Keratinocyte (primary cell): Measurements from ENCODE around the gene RIN3. TPM values are rescaled to one million over a fixed set of nuclear protein-coding genes. Genes with fewer than 3 reads are reported as not detected.

Experiments used
- DNase-seq: peaks from one replicate; pipeline ENCODE4 v3.0.0-alpha.2; 2011; ENCODE audit warnings: low read depth, missing footprints, low spot score
- FAIRE-seq: peaks from 2 replicates; lab custom pipeline; 2011; peaks lifted over from hg19 to GRCh38; lab: Jason Lieb, UNC
- H2AFZ ChIP-seq: 2 replicates; pipeline ENCODE4 v1.6.0; 2012; ENCODE audit warnings: low read length, control low read depth, inconsistent platforms; ENCODE audit not compliant: control insufficient read depth
- H3K27ac ChIP-seq: 2 replicates; pipeline ENCODE4 v1.5.1; 2011; ENCODE audit warnings: low read length; ENCODE audit not compliant: control insufficient read depth, insufficient read depth
- H3K27me3 ChIP-seq: 3 replicates; pipeline ENCODE4 v1.6.0; 2011; ENCODE audit warnings: low read length; ENCODE audit not compliant: control insufficient read depth, insufficient read depth; ENCODE audit errors: extremely low read depth
- H3K36me3 ChIP-seq, 2 experiments: 2 replicates in 1 of 2; 3 replicates in 1 of 2; pipeline ENCODE4 v1.5.1; 2011; ENCODE audit warnings: low read length in 2 of 2, mild to moderate bottlenecking in 1 of 2; ENCODE audit not compliant: control insufficient read depth in 2 of 2, insufficient read depth in 2 of 2; ENCODE audit errors: extremely low read depth in 1 of 2
- H3K4me1 ChIP-seq: 3 replicates; pipeline ENCODE4 v1.5.1; 2011; ENCODE audit warnings: low read length; ENCODE audit not compliant: control insufficient read depth, insufficient read depth; ENCODE audit errors: extremely low read depth
- H3K4me2 ChIP-seq: 3 replicates; pipeline ENCODE4 v1.6.0; 2011; ENCODE audit warnings: low read depth, low read length; ENCODE audit not compliant: control insufficient read depth, insufficient read depth; ENCODE audit errors: extremely low read depth
- H3K4me3 ChIP-seq, 3 experiments: fragments of 200-600 bp in 1 of 3; sonication (generic) in 1 of 3; 2 replicates in 2 of 3; 3 replicates in 1 of 3; pipeline ENCODE4 v1.5.1; 2011 to 2016; ENCODE audit warnings: low read length in 3 of 3, mild to moderate bottlenecking in 3 of 3, control low read depth in 2 of 3, inconsistent platforms in 1 of 3, low read depth in 1 of 3, mixed read lengths in 1 of 3, mixed run types in 1 of 3, moderate library complexity in 1 of 3; ENCODE audit not compliant: control insufficient read depth in 2 of 3, insufficient read depth in 2 of 3; ENCODE audit errors: extremely low read depth in 1 of 3
- H3K79me2 ChIP-seq: 2 replicates; pipeline ENCODE4 v1.6.0; 2012; ENCODE audit warnings: low read length; ENCODE audit not compliant: control insufficient read depth, insufficient read depth
- H3K9ac ChIP-seq: 3 replicates; pipeline ENCODE4 v1.6.0; 2011; ENCODE audit warnings: low read length; ENCODE audit not compliant: control insufficient read depth, insufficient read depth; ENCODE audit errors: extremely low read depth
- H3K9me1 ChIP-seq: 3 replicates; pipeline ENCODE4 v1.6.0; 2011; ENCODE audit warnings: low read length; ENCODE audit not compliant: control insufficient read depth, insufficient read depth; ENCODE audit errors: extremely low read depth
- H3K9me3 ChIP-seq: 2 replicates; pipeline ENCODE4 v1.5.1; 2012; ENCODE audit warnings: low read depth, low read length; ENCODE audit not compliant: control insufficient read depth
- H4K20me1 ChIP-seq: 3 replicates; pipeline ENCODE4 v1.6.0; 2011; ENCODE audit warnings: low read length; ENCODE audit not compliant: control insufficient read depth, insufficient read depth; ENCODE audit errors: extremely low read depth
- CTCF ChIP-seq, 3 experiments: IDR thresholded peaks in 1 of 3; conservative IDR thresholded peaks in 1 of 3; optimal IDR thresholded peaks in 1 of 3; 2 replicates in 2 of 3; 3 replicates in 1 of 3; pipeline versions ENCODE3 to v1.5.1; 2011; ENCODE audit warnings: low read length in 3 of 3, mild to moderate bottlenecking in 3 of 3, moderate library complexity in 2 of 3, control low read depth in 1 of 3, inconsistent platforms in 1 of 3; ENCODE audit not compliant: insufficient read depth in 2 of 3; ENCODE audit errors: extremely low read depth in 1 of 3
- EZH2 ChIP-seq: IDR thresholded peaks from one replicate; pipeline ENCODE4 v1.6.1; 2012; ENCODE audit warnings: inconsistent platforms, mild to moderate bottlenecking, low read length, moderate library complexity
- dilution Hi-C: fragments of 300-500 bp; cut with MboI; formaldehyde crosslinking; loops from one replicate; pipeline ENCODE4 v1.7.0; 2020; ENCODE audit warnings: low sequenced_read_pairs; ENCODE audit not compliant: extremely low pct_ligation_motif_present
- polyA plus RNA-seq, 5 experiments: library from polyadenylated mRNA; depleted of rRNA in 3 of 5; stranded (reverse) in 3 of 5; stranded (forward) in 1 of 5; unstranded in 1 of 5; fragments of >200 nt; gene quantifications; 1 replicate in 1 of 5; 2 replicates in 3 of 5; 3 replicates in 1 of 5; pipeline versions ENCODE4 v1.2.1 to v1.2.3, GENCODE V29; 2011 to 2012; ENCODE audit warnings: missing spikeins in 2 of 5, low read depth in 1 of 5, low replicate concordance in 1 of 5

Gene RIN3
- polyA plus RNA-seq, 1 donor (not counting 4 experiments of a cell fraction or from before 2014, with no cell fraction given): 1.2 TPM

GRCh38 chr14:92601131-92601710 lies 87.6 kb downstream of the RIN3 start:
- H4K20me1 ChIP-seq: no peaks in the 10 kb centered on the region
- FAIRE-seq (no peak), DNase-seq (no peak)
- H3K4me3 ChIP-seq: no peak overlapping the region
- H2AFZ ChIP-seq: no peak overlapping the region
- peaks cover 26% of the 10 kb centered on the region for H3K4me1 ChIP-seq
- dilution Hi-C loops: no loop called here
- TF ChIP-seq EZH2: no peak
- TF ChIP-seq CTCF (optimal IDR thresholded peaks at IDR 0.05 in 1 of 3, IDR thresholded peaks at IDR 0.05 in 1 of 3, conservative IDR thresholded peaks at IDR 0.05 in 1 of 3; ENCODE audit: extremely low read depth in 1 of 3, insufficient read depth in 2 of 3, low read length in 3 of 3): no peak
- H3K27ac ChIP-seq: no peak overlapping the region
- no peaks in the 10 kb centered on the region for H3K79me2 ChIP-seq
- no peaks in the 10 kb centered on the region for H3K36me3 ChIP-seq
- no peak overlapping the region for H3K9ac ChIP-seq
- H3K9me3 ChIP-seq: no peaks in the 10 kb centered on the region
- no peaks in the 10 kb centered on the region for H3K27me3 ChIP-seq
- H3K9me1 ChIP-seq: peaks cover 2% of the 10 kb centered on the region
- no peak overlapping the region for H3K4me2 ChIP-seq

- Histone ChIP-seq H3K4me1 (peaks cover 23% of the 10 kb centered on the region), H3K9me3 (no peaks in the 10 kb centered on the region), H3K27ac (no peak overlapping the region), H3K27me3 (no peaks in the 10 kb centered on the region), H3K9ac (no peak overlapping the region), H2AFZ (no peak overlapping the region), H3K9me1 (peaks cover 2% of the 10 kb centered on the region), H4K20me1 (no peaks in the 10 kb centered on the region), H3K4me3 (no peak overlapping the region), H3K4me2 (no peak overlapping the region), H3K79me2 (no peaks in the 10 kb centered on the region), H3K36me3 (no peaks in the 10 kb centered on the region)
- DNase-seq (no peak), FAIRE-seq (no peak)
- dilution Hi-C loops: no loop called here
- no peak for TF ChIP-seq EZH2
- no peak for TF ChIP-seq CTCF (optimal IDR thresholded peaks at IDR 0.05 in 1 of 3, IDR thresholded peaks at IDR 0.05 in 1 of 3, conservative IDR thresholded peaks at IDR 0.05 in 1 of 3; ENCODE audit: extremely low read depth in 1 of 3, insufficient read depth in 2 of 3, low read length in 3 of 3)
Measured at GRCh38 chr14:92601757-92602417, 88.3 kb downstream of the RIN3 start.
